ENCODE data around the gene ADGRV1. TPM values are rescaled to one million over a fixed set of nuclear protein-coding genes. Genes with fewer than 3 reads are reported as not detected.
A peak's percentile ranks its signal among the peaks of the same experiment; 100 is the strongest.

Gene ADGRV1
- polyA plus RNA-seq, 2 of the 4 experiments (the other 2 are of a cell fraction), result 0.70 to 3.7 TPM

- no peak for TF ChIP-seq HMGXB4 (CRISPR knock-in tag; IDR thresholded peaks at IDR 0.05; ENCODE audit: borderline replicate concordance)
These were observed 2.9 kb upstream of the ADGRV1 start (continued) for GRCh38 chr5:90555666-90556065.

GRCh38 chr5:90557391-90557790 lies 1.2 kb upstream of the ADGRV1 start:
- DNase-seq (ENCODE audit: low read depth in 1 of 2, low spot score in 1 of 2) (no peak), FAIRE-seq (no peak), ATAC-seq (no peak)
- no peak overlapping the region for H3K4me3 ChIP-seq
- TF ChIP-seq CBX8 (IDR thresholded peaks at IDR 0.05) (0 out of 2 replicates have a peak, but pooled peaks have one; percentile 37), HEYL (CRISPR knock-in tag; IDR thresholded peaks at IDR 0.05) (no peak)
- ChIA-PET CTCF (interaction anchor here (1.1 kb wide), 1 partner anchor 292 kb away, joined by 3 read pairs; no protein-coding TSS in a partner anchor), POLR2A (no interaction called here)
- H3K27ac ChIP-seq, result no peak overlapping the region
- WGBS (ENCODE audit: missing lambda C conversion rate), result 10% methylated on average over 9 of the region's 9 CpGs
- H3K4me2 ChIP-seq, result no peak overlapping the region
- peaks cover 14% of the 10 kb centered on the region for H3K4me1 ChIP-seq
- no peaks in the 10 kb centered on the region for H3K9me3 ChIP-seq

DNA sequence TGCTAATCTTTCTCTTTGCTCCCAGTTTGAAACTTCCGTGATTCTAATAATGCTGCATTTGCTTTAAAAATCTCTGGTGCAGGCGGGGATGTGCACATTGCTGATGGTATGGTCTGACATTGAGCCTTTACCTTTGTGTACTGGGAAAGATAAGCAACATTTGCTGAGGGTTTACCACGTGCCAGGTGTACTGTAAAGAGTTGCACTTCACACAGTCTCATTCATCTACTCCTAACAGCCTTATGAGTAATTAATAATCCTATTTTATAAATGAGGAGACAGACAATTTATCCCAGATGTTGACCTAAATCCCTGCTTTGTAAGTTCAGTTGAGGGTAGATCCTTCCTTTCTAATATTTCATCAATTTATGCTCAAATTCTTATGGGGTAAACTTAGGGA lies 726 bp upstream of the ADGRV1 start:
- POLR2A ChIA-PET, result no interaction called here
- ATAC-seq, result no peak

DNA sequence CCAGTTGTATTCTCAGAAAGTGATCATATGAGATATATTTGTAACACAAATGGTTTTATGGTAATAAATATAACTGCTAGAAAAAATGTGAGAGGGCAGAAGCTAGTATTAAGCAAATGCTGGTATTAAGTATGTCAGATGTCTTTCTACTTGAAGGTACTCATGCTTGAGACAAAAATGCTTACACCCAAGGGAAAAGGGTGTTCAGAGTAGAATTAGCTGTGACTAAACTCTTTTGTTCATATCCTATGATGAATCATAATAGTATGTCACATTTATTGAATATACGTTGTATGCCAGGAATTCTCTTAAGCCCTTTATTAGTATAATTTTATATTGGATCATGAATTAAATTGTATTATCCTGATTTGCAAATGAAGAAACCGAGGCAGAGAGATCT lies 2.2 kb downstream of the ADGRV1 start:
- no peak overlapping the region for H3K27ac ChIP-seq
- FAIRE-seq (no peak), ATAC-seq (no peak), DNase-seq (ENCODE audit: low read depth in 1 of 2, low spot score in 1 of 2) (no peak)
- TF ChIP-seq FOXS1 (CRISPR knock-in tag; IDR thresholded peaks at IDR 0.05) (no peak), NPAS2 (CRISPR knock-in tag; IDR thresholded peaks at IDR 0.05; ENCODE audit: borderline replicate concordance) (no peak), SMC3 (IDR thresholded peaks at IDR 0.05) (no peak)
- no peak overlapping the region for H3K4me2 ChIP-seq
- peaks cover 14% of the 10 kb centered on the region for H3K4me1 ChIP-seq
- no peak overlapping the region for H3K4me3 ChIP-seq
- POLR2A ChIA-PET, result no interaction called here
- H3K9me3 ChIP-seq, result no peaks in the 10 kb centered on the region
- 12% methylated on average over 2 of the region's 2 CpGs for WGBS (ENCODE audit: missing lambda C conversion rate)
- CTCF ChIA-PET, result no interaction called here

More for the DNA sequence above, 726 bp upstream of the ADGRV1 start:
- Histone ChIP-seq H3K9me3 (no peaks in the 10 kb centered on the region), H3K4me1 (peaks cover 14% of the 10 kb centered on the region), H3K4me3 (peak overlapping the region; percentile 48; the same call in 2 of the 3 replicates), H3K4me2 (peak overlapping the region; percentile 98), H3K27ac (no peak overlapping the region)
- DNase-seq (ENCODE audit: low read depth in 1 of 2, low spot score in 1 of 2) (no peak), FAIRE-seq (no peak)
- 26% methylated on average over 3 of the region's 3 CpGs for WGBS (ENCODE audit: missing lambda C conversion rate)
- CTCF ChIA-PET, result interaction anchor here (1.1 kb wide), 1 partner anchor 292 kb away, joined by 3 read pairs; no protein-coding TSS in a partner anchor
- TF ChIP-seq TP53 (CRISPR knock-in tag; IDR thresholded peaks at IDR 0.05) (no peak), NFE2L2 (conservative IDR thresholded peaks at IDR 0.05; ENCODE audit: low read length) (no peak), POLR2A (IDR thresholded peaks at IDR 0.05; ENCODE audit: low read length) (no peak)

- H3K4me1 ChIP-seq, result peaks cover 14% of the 10 kb centered on the region
- CTCF ChIA-PET, result interaction anchor here (0.7 kb wide), 1 partner anchor 222 kb away, joined by 3 read pairs; no protein-coding TSS in a partner anchor
- FAIRE-seq, result no peak
These were observed 3.2 kb downstream of the ADGRV1 start for GRCh38 chr5:90561766-90562165.

GRCh38 chr5:90562341-90562740 lies 3.7 kb downstream of the ADGRV1 start:
- Histone ChIP-seq H3K4me2 (no peak overlapping the region), H3K4me1 (peaks cover 14% of the 10 kb centered on the region), H3K4me3 (no peak overlapping the region), H3K9me3 (no peaks in the 10 kb centered on the region), H3K27ac (no peak overlapping the region)
- FAIRE-seq (no peak), ATAC-seq (no peak), DNase-seq (ENCODE audit: low read depth in 1 of 2, low spot score in 1 of 2) (no peak)
- WGBS (ENCODE audit: missing lambda C conversion rate), result 44% methylated on average over 5 of the region's 5 CpGs
- TF ChIP-seq JUN (IDR thresholded peaks at IDR 0.05) (no peak), MAFK (IDR thresholded peaks at IDR 0.05; ENCODE audit: partially characterized antibody) (peak; percentile 21)
- ChIA-PET CTCF (interaction anchor here (0.7 kb wide), 1 partner anchor 221 kb away, joined by 3 read pairs; no protein-coding TSS in a partner anchor), POLR2A (no interaction called here)

More at GRCh38 chr5:90561766-90562165, 3.2 kb downstream of the ADGRV1 start:
- peak; percentile 7 for TF ChIP-seq MAFK (IDR thresholded peaks at IDR 0.05; ENCODE audit: partially characterized antibody)
- TF ChIP-seq, protein P1, sequence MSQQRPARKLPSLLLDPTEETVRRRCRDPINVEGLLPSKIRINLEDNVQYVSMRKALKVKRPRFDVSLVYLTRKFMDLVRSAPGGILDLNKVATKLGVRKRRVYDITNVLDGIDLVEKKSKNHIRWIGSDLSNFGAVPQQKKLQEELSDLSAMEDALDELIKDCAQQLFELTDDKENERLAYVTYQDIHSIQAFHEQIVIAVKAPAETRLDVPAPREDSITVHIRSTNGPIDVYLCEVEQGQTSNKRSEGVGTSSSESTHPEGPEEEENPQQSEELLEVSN (IDR thresholded peaks at IDR 0.05; ENCODE audit: borderline replicate concordance, low read depth), result no peak
- no peak for TF ChIP-seq ZSCAN20 (CRISPR knock-in tag; IDR thresholded peaks at IDR 0.05)
- POLR2A ChIA-PET, result no interaction called here
- no peak for DNase-seq (ENCODE audit: low read depth in 1 of 2, low spot score in 1 of 2)
- Histone ChIP-seq H3K4me3 (no peak overlapping the region), H3K27ac (no peak overlapping the region), H3K4me2 (no peak overlapping the region), H3K9me3 (no peaks in the 10 kb centered on the region)
- ATAC-seq, result no peak
- 11% methylated on average over 1 of the region's 1 CpG for WGBS (ENCODE audit: missing lambda C conversion rate)
